HEK293T (cell line): ENCODE results near the gene PLXNA2.

Experiments used
- CTCF ChIA-PET: fragments of 350-600 bp; formaldehyde crosslinking; extraction: SDS; loops from one replicate; lab custom pipeline; 2021; ENCODE audit warnings: antibody characterized with exemption, inconsistent platforms; lab: Yijun Ruan, JAX
- POLR2A ChIA-PET: fragments of 350-600 bp; formaldehyde crosslinking; extraction: SDS; loops from one replicate; lab custom pipeline; 2020; ENCODE audit warnings: antibody characterized with exemption, inconsistent platforms; lab: Yijun Ruan, JAX
- DNase-seq: peaks from one replicate; pipeline ENCODE4 v3.0.0; 2012; ENCODE audit warnings: mixed read lengths; ENCODE audit errors: extremely low spot score
- ARNT ChIP-seq: fragments of 450-650 bp; IDR thresholded peaks from 2 replicates; pipeline ENCODE4 v1.6.1; 2017; ENCODE audit warnings: mild to moderate bottlenecking
- BHLHE40 ChIP-seq: fragments of 450-650 bp; IDR thresholded peaks from 2 replicates; pipeline ENCODE4 v1.6.1; 2016; ENCODE audit warnings: mild to moderate bottlenecking, moderate library complexity, borderline replicate concordance
- CTBP1 ChIP-seq: fragments of 450-650 bp; IDR thresholded peaks from 2 replicates; pipeline ENCODE4 v1.6.1; 2016; ENCODE audit warnings: borderline replicate concordance
- ELF4 ChIP-seq: fragments of 450-650 bp; IDR thresholded peaks from 2 replicates; pipeline ENCODE4 v1.6.1; 2017; ENCODE audit warnings: antibody characterized with exemption
- FOXA1 ChIP-seq: fragments of 450-650 bp; IDR thresholded peaks from 2 replicates; pipeline ENCODE4 v1.6.1; 2016; ENCODE audit warnings: mild to moderate bottlenecking
- FOXK2 ChIP-seq: fragments of 450-650 bp; IDR thresholded peaks from 2 replicates; pipeline ENCODE4 v1.6.1; 2016; ENCODE audit warnings: mild to moderate bottlenecking
- FOXM1 ChIP-seq: fragments of 450-650 bp; IDR thresholded peaks from 2 replicates; pipeline ENCODE4 v1.6.1; 2017; ENCODE audit warnings: mild to moderate bottlenecking, borderline replicate concordance
- HDGF ChIP-seq: fragments of 450-650 bp; IDR thresholded peaks from 2 replicates; pipeline ENCODE4 v1.6.1; 2017; ENCODE audit warnings: antibody characterized with exemption, borderline replicate concordance
- L3MBTL2 ChIP-seq: fragments of 450-650 bp; conservative IDR thresholded peaks from 2 replicates; pipeline ENCODE4 v1.6.1; 2016; ENCODE audit warnings: mild to moderate bottlenecking
- LEF1 ChIP-seq: fragments of 450-650 bp; IDR thresholded peaks from 2 replicates; pipeline ENCODE4 v1.6.1; 2017; ENCODE audit warnings: mild to moderate bottlenecking, borderline replicate concordance
- NFRKB ChIP-seq: fragments of 450-650 bp; IDR thresholded peaks from 2 replicates; pipeline ENCODE4 v1.6.1; 2016; ENCODE audit warnings: mild to moderate bottlenecking, moderate library complexity
- SP1 ChIP-seq: fragments of 450-650 bp; IDR thresholded peaks from 2 replicates; pipeline ENCODE4 v1.6.1; 2017
- SUZ12 ChIP-seq: fragments of 450-650 bp; IDR thresholded peaks from 2 replicates; pipeline ENCODE4 v1.6.1; 2016; ENCODE audit warnings: mild to moderate bottlenecking
- TARDBP ChIP-seq: fragments of 450-650 bp; IDR thresholded peaks from 2 replicates; pipeline ENCODE4 v1.6.1; 2016
- ZNF384 ChIP-seq: fragments of 450-650 bp; IDR thresholded peaks from 2 replicates; pipeline ENCODE4 v1.6.1; 2016
- TF ChIP-seq, protein P1 (sequence below): fragments of 450-650 bp; IDR thresholded peaks from 2 replicates; pipeline ENCODE4 v1.6.1; 2016

Gene PLXNA2

DNA sequence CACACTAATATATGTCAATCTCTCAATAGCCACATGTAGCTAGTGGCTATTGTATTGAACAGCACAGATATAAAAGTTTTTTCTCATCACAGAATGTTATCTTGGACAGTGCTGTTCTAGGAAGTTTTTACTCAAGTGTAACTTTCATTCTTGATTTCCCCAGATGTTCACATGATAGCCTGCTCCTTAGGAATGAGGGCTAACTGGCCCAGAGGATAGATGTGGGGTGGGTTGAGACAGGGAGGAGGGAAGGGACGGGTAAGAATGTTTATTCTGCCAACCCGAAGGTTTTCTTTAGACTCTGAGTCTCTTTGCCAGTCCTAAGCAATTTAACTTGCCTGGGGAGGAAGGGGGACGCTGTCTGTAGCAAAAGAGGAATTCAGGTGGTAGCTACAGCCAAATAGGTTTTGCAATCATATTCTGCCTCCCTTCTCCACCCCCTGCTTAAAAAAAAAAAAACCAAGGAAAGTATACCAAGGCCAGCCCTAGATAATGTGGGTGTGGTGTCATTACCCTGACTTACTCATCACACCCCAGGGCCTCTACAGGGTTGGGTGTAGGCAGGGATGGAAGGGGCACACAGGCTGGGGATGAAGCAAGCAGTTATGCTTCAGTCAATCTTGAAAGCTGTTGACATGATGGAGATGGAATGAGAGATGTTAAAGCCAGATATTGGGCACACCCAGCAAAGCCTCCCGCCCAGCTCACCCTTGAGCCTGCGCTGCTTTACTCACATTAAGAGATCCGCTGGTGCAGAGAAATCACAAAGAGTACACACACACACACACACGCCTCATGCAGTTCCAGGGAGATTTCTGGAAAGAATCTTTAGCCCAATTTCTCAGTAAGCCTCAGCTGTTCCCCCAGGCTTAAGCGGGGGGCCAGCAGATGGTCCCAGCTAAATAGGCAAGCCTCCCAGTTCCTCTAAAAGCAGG, 59.9 kb downstream of the PLXNA2 start:
- POLR2A ChIA-PET = interaction anchor here (0.9 kb wide), 1 partner anchor 29 kb away, joined by 3 read pairs; no protein-coding TSS in a partner anchor
- DNase-seq = no peak
- CTCF ChIA-PET = interaction anchor here (1.0 to 1.2 kb wide), 3 partner anchors 11 to 61 kb away, joined by 3 read pairs; no protein-coding TSS in a partner anchor
- TF ChIP-seq FOXA1 = no peak
- TF ChIP-seq L3MBTL2 = no peak
- no peak for TF ChIP-seq NFRKB
- no peak for TF ChIP-seq ARNT
- TF ChIP-seq ELF4 = no peak
- no peak for TF ChIP-seq CTBP1
- no peak for TF ChIP-seq HDGF
- TF ChIP-seq SP1 = no peak
- TF ChIP-seq SUZ12 = no peak
- TF ChIP-seq ZNF384 = no peak
- TF ChIP-seq FOXK2 = no peak
- TF ChIP-seq, protein P1, sequence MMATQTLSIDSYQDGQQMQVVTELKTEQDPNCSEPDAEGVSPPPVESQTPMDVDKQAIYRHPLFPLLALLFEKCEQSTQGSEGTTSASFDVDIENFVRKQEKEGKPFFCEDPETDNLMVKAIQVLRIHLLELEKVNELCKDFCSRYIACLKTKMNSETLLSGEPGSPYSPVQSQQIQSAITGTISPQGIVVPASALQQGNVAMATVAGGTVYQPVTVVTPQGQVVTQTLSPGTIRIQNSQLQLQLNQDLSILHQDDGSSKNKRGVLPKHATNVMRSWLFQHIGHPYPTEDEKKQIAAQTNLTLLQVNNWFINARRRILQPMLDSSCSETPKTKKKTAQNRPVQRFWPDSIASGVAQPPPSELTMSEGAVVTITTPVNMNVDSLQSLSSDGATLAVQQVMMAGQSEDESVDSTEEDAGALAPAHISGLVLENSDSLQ = no peak
- TF ChIP-seq TARDBP = no peak
- TF ChIP-seq FOXM1 = no peak
- TF ChIP-seq LEF1 = no peak
- TF ChIP-seq BHLHE40 = no peak

GRCh38 chr1:208182880-208183645, 61.1 kb downstream of the PLXNA2 start:
- no peak for DNase-seq
- CTCF ChIA-PET = interaction anchor here (0.6 to 1.5 kb wide), 4 partner anchors 51 to 62 kb away, joined by 3 to 4 read pairs (median 3); no protein-coding TSS in a partner anchor
- POLR2A ChIA-PET = interaction anchor here (0.8 kb wide), 1 partner anchor 61 kb away, joined by 3 read pairs; the partner anchor contains the start of gene PLXNA2
- TF ChIP-seq L3MBTL2 = no peak
- no peak for TF ChIP-seq ARNT
- no peak for TF ChIP-seq FOXA1
- no peak for TF ChIP-seq LEF1
- no peak for TF ChIP-seq ELF4
- no peak for TF ChIP-seq SUZ12
- TF ChIP-seq CTBP1 = no peak
- TF ChIP-seq FOXM1 = no peak

- ChIA-PET CTCF (interaction anchor here (1.1 to 1.5 kb wide), 2 partner anchors 64 to 109 kb away, joined by 3 read pairs; no protein-coding TSS in a partner anchor), POLR2A (no interaction called here)
- TF ChIP-seq FOXA1 (no peak), L3MBTL2 (no peak), HDGF (no peak), SUZ12 (no peak), NFRKB (no peak), ELF4 (no peak), ARNT (no peak), SP1 (no peak), TARDBP (no peak), FOXM1 (no peak), FOXK2 (no peak), BHLHE40 (no peak), ZNF384 (no peak)
- TF ChIP-seq, protein P1 = no peak
Observed at GRCh38 chr1:208181364-208181763, 62.8 kb downstream of the PLXNA2 start.

DNA sequence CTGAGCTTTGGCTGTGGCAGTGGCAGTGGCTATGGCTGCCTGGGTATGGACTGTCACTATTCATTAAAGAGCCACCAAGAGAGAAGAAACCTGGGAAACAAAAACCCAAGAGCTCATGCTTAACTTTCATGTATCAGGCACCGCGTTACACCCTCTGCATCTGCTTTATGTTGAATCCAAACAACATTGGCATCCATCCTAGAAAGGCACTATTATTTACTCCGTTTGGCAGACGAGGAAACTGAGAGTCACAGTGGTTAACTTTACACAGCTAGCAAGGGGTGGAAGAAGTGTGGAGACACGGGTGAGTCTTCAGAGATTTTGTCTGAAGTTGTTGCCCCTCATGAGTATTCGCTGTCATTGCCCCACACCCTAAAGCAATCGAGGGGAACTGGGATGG, 63.8 kb downstream of the PLXNA2 start:
- no peak for DNase-seq
- CTCF ChIA-PET = interaction anchor here (0.5 to 1.0 kb wide), 2 partner anchors 49 to 59 kb away, joined by 3 read pairs; no protein-coding TSS in a partner anchor
- TF ChIP-seq LEF1 (no peak), HDGF (no peak), FOXK2 (no peak), ARNT (no peak), TARDBP (no peak), NFRKB (no peak), BHLHE40 (no peak), SP1 (no peak), FOXA1 (no peak), ZNF384 (no peak)
- TF ChIP-seq, protein P1 = no peak
- POLR2A ChIA-PET = no interaction called here

More at GRCh38 chr1:208181364-208181763, 62.8 kb downstream of the PLXNA2 start:
- no peak for DNase-seq

DNA sequence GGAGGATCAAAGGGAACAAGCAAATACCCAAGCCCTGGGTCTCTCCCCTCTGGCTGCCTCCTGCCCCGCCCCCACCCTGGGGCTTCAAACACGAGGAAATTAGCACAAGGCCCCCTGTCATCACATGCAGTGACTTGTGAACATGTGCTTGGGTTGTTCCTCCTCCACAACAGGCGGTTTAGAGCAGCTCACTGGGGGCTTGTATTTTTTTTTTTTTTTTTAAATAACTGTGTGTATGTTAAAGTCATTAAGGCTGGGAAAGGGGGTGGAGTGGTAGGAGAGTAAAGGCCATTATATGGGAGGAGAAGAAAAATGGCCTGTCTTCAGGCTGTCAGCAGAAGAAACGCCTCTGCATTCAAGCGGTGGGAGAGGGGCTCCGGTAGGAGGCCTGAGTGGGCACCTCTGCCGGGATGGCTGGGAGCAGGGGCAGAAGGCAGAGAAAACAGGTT, 64.2 kb downstream of the PLXNA2 start:
- TF ChIP-seq L3MBTL2 = no peak
- TF ChIP-seq SP1 = no peak
- TF ChIP-seq LEF1 = no peak
- DNase-seq = no peak
- POLR2A ChIA-PET = no interaction called here
- CTCF ChIA-PET = interaction anchor here (0.5 to 1.0 kb wide), 2 partner anchors 50 to 59 kb away, joined by 3 read pairs; no protein-coding TSS in a partner anchor
